Occipital lobe (tissue), 2 donors: ENCODE measurements around the gene JAZF1. TPM values are rescaled to one million over a fixed set of nuclear protein-coding genes. Genes with fewer than 3 reads are reported as not detected.
A peak's percentile ranks its signal among the peaks of the same experiment; 100 is the strongest.

Source experiments
- DNase-seq: peaks from one replicate; lab custom pipeline; 2025; lab: John Stamatoyannopoulos, UW
- total RNA-seq: library from RNA; depleted of rRNA; stranded (reverse); fragments of >200 nt; gene quantifications from one replicate; pipeline ENCODE4 v1.2.3, GENCODE V29; 2014

The JAZF1 gene
- total RNA-seq, 1 donor from 2014 or later: 62.1 TPM

GRCh38 chr7:28136420-28136819 is 44.2 kb downstream of the JAZF1 start:
- no peak for DNase-seq

- no peak for DNase-seq
Observed at GRCh38 chr7:28135760-28136159, 44.8 kb downstream of the JAZF1 start.

GRCh38 chr7:28135315-28135714 is 45.3 kb downstream of the JAZF1 start:
- no peak for DNase-seq

GRCh38 chr7:28133872-28134271 is 46.7 kb downstream of the JAZF1 start:
- no peak for DNase-seq

GRCh38 chr7:28132959-28133870 is 47.4 kb downstream of the JAZF1 start:
- DNase-seq: no peak

- DNase-seq: no peak
Observed at GRCh38 chr7:28130277-28130676, 50.3 kb downstream of the JAZF1 start.

- no peak for DNase-seq
Observed at GRCh38 chr7:28128608-28129007, 52.0 kb downstream of the JAZF1 start.

- no peak for DNase-seq
Observed at GRCh38 chr7:28126410-28127041, 54.1 kb downstream of the JAZF1 start.

- DNase-seq: no peak
Observed at GRCh38 chr7:28125431-28126409, 54.9 kb downstream of the JAZF1 start.

GRCh38 chr7:28124413-28124812 is 56.2 kb downstream of the JAZF1 start:
- no peak for DNase-seq

GRCh38 chr7:28123752-28124151 is 56.8 kb downstream of the JAZF1 start:
- DNase-seq: no peak

GRCh38 chr7:28121496-28121895 is 59.1 kb downstream of the JAZF1 start:
- DNase-seq: no peak

- DNase-seq: no peak
Observed at GRCh38 chr7:28116041-28116440, 64.6 kb downstream of the JAZF1 start.

- DNase-seq: no peak
Observed at GRCh38 chr7:28115261-28115660, 65.3 kb downstream of the JAZF1 start.

GRCh38 chr7:28114056-28114455 is 66.5 kb downstream of the JAZF1 start:
- peak; percentile 11 for DNase-seq

GRCh38 chr7:28112883-28113540 is 67.6 kb downstream of the JAZF1 start:
- DNase-seq: no peak

GRCh38 chr7:28112467-28112866 is 68.1 kb downstream of the JAZF1 start:
- DNase-seq: no peak

GRCh38 chr7:28112012-28112411 is 68.6 kb downstream of the JAZF1 start:
- no peak for DNase-seq

GRCh38 chr7:28110427-28111012 is 70.1 kb downstream of the JAZF1 start:
- DNase-seq: no peak

GRCh38 chr7:28108747-28109146 is 71.8 kb downstream of the JAZF1 start:
- no peak for DNase-seq

GRCh38 chr7:28107960-28108359 is 72.6 kb downstream of the JAZF1 start:
- DNase-seq: no peak
